ENCODE results near the gene P2RX6.
A peak's percentile ranks its signal among the peaks of the same experiment; 100 is the strongest.
"Not testable (repeated sequence)": the region's sequence is repeated elsewhere in the genome, so short reads cannot be mapped to it uniquely, and the experiment has no call there.

P2RX6 gene

GRCh38 chr22:21030621-21031544, 15.9 kb downstream of the P2RX6 start:
- H3K4me1 ChIP-seq (ENCODE audit: control insufficient read depth, insufficient read depth, low read length), result peaks cover 5% of the 10 kb centered on the region; the same call in 1 of the 2 replicates
- no peak overlapping the region for H3K27ac ChIP-seq (ENCODE audit: low read depth, low read length)
- H3K27me3 ChIP-seq (ENCODE audit: control insufficient read depth, insufficient read depth, low read length), result peaks cover 34% of the 10 kb centered on the region
- H3K36me3 ChIP-seq (ENCODE audit: control insufficient read depth, insufficient read depth, low read length), result no peaks in the 10 kb centered on the region
- no peak overlapping the region for H3K4me3 ChIP-seq (ENCODE audit: low read depth, low read length)
- no peaks in the 10 kb centered on the region for H3K9me3 ChIP-seq (ENCODE audit: control insufficient read depth, insufficient read depth, low read length)
- H3K9ac ChIP-seq (ENCODE audit: low read depth, low read length), result no peak overlapping the region

GRCh38 chr22:21031545-21032036, 16.6 kb downstream of the P2RX6 start:
- Histone ChIP-seq H3K4me3 (ENCODE audit: low read depth, low read length) (peak overlapping the region; percentile 64), H3K36me3 (ENCODE audit: control insufficient read depth, insufficient read depth, low read length) (no peaks in the 10 kb centered on the region), H3K4me1 (ENCODE audit: control insufficient read depth, insufficient read depth, low read length) (peaks cover 5% of the 10 kb centered on the region; the same call in 1 of the 2 replicates), H3K9me3 (ENCODE audit: control insufficient read depth, insufficient read depth, low read length) (no peaks in the 10 kb centered on the region), H3K9ac (ENCODE audit: low read depth, low read length) (no peak overlapping the region), H3K27me3 (ENCODE audit: control insufficient read depth, insufficient read depth, low read length) (peaks cover 34% of the 10 kb centered on the region), H3K27ac (ENCODE audit: low read depth, low read length) (no peak overlapping the region)

DNA sequence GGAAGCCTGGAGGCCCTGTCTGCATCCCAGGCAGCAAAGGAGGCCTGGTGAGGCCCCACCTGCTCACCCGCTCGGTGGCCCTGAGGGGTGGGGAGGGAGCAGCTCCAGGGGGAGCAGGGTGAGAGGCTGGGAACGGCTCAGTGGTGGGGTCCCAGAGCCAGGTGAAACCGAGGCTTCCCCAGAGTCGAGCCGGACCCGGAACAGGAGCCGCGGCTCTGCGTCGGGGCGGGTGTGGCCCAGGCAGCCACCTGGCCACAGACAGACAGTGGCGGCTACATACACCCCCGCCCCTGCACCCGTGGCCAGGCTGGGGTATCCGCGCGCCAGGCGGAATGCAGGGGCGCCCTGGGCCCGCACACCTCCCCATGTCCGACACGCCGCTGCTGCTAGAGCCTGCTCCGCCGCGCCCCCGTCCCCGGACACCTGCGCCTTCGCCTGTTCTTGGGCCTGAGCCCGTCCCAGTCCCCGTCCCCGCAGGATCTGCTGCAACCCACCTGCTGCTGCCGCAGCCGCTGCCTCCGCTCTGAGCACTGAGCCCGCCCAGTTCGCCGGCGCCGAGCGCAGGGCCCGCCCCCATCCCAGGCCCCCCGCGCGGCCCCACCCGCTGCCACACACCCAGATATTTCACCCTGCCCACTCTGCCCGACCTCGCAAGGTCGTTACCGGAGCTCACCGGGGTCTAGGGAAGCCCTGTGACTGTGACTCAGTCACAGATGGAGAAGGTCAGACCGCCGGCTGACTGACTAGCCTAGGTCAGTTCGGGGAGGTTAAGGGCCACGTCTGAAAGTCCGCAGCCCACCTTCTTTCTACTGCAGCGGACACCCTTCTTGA, 17.3 kb downstream of the P2RX6 start, which contains the start of gene SLC7A4:
SLC7A4 (minus strand) TSS at position 525 of the 831 bp plus-strand sequence. CDS start 749 bp downstream, outside the sequence.
- H3K27ac ChIP-seq (ENCODE audit: low read depth, low read length), result no peak within 1 kb of the TSS
- peaks cover 34% of the 10 kb centered on the region for H3K27me3 ChIP-seq (ENCODE audit: control insufficient read depth, insufficient read depth, low read length)
- H3K9me3 ChIP-seq (ENCODE audit: control insufficient read depth, insufficient read depth, low read length), result no peaks in the 10 kb centered on the region
- H3K4me3 ChIP-seq (ENCODE audit: low read depth, low read length), result peak within 1 kb of the TSS; percentile 64
- no peaks in the 10 kb centered on the region for H3K36me3 ChIP-seq (ENCODE audit: control insufficient read depth, insufficient read depth, low read length)
- H3K4me1 ChIP-seq (ENCODE audit: control insufficient read depth, insufficient read depth, low read length), result peaks cover 5% of the 10 kb centered on the region; the same call in 1 of the 2 replicates
- H3K9ac ChIP-seq (ENCODE audit: low read depth, low read length), result no peak within 1 kb of the TSS

GRCh38 chr22:21032868-21033688, 18.1 kb downstream of the P2RX6 start:
- peak overlapping the region; percentile 64 for H3K4me3 ChIP-seq (ENCODE audit: low read depth, low read length)
- no peak overlapping the region for H3K9ac ChIP-seq (ENCODE audit: low read depth, low read length)
- H3K36me3 ChIP-seq (ENCODE audit: control insufficient read depth, insufficient read depth, low read length), result no peaks in the 10 kb centered on the region
- no peaks in the 10 kb centered on the region for H3K9me3 ChIP-seq (ENCODE audit: control insufficient read depth, insufficient read depth, low read length)
- H3K27ac ChIP-seq (ENCODE audit: low read depth, low read length), result no peak overlapping the region
- peaks cover 5% of the 10 kb centered on the region; the same call in 1 of the 2 replicates for H3K4me1 ChIP-seq (ENCODE audit: control insufficient read depth, insufficient read depth, low read length)
- H3K27me3 ChIP-seq (ENCODE audit: control insufficient read depth, insufficient read depth, low read length), result peaks cover 34% of the 10 kb centered on the region

DNA sequence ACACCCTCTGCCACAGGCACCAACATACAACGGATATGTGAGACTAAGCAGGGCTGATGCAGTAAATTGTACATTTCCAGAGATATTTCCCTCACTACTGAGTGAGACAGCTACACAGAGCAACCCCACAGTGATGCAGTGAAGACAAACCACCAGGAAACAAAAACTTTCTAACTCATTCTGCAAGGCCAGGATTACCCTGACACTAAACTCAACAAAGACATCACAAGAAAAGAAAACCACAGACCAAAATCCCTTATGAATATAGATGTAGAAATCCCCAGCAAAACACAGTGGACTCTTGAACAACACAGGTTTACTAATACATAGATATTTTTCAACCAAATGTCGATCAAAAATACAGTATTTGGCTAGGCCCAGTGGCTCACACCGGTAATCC, 18.9 kb downstream of the P2RX6 start:
- Histone ChIP-seq H3K27me3 (ENCODE audit: control insufficient read depth, insufficient read depth, low read length) (peaks cover 34% of the 10 kb centered on the region), H3K9ac (ENCODE audit: low read depth, low read length) (no peak overlapping the region), H3K27ac (ENCODE audit: low read depth, low read length) (no peak overlapping the region), H3K9me3 (ENCODE audit: control insufficient read depth, insufficient read depth, low read length) (no peaks in the 10 kb centered on the region), H3K4me3 (ENCODE audit: low read depth, low read length) (no peak overlapping the region), H3K36me3 (ENCODE audit: control insufficient read depth, insufficient read depth, low read length) (no peaks in the 10 kb centered on the region), H3K4me1 (ENCODE audit: control insufficient read depth, insufficient read depth, low read length) (peaks cover 5% of the 10 kb centered on the region; the same call in 1 of the 2 replicates)

GRCh38 chr22:21034989-21035388, 20.0 kb downstream of the P2RX6 start:
- no peak overlapping the region for H3K4me3 ChIP-seq (ENCODE audit: low read depth, low read length)
- no peak overlapping the region for H3K27ac ChIP-seq (ENCODE audit: low read depth, low read length)
- peaks cover 5% of the 10 kb centered on the region; the same call in 1 of the 2 replicates for H3K4me1 ChIP-seq (ENCODE audit: control insufficient read depth, insufficient read depth, low read length)
- no peak overlapping the region for H3K9ac ChIP-seq (ENCODE audit: low read depth, low read length)
- no peaks in the 10 kb centered on the region for H3K36me3 ChIP-seq (ENCODE audit: control insufficient read depth, insufficient read depth, low read length)
- peaks cover 34% of the 10 kb centered on the region for H3K27me3 ChIP-seq (ENCODE audit: control insufficient read depth, insufficient read depth, low read length)
- no peaks in the 10 kb centered on the region for H3K9me3 ChIP-seq (ENCODE audit: control insufficient read depth, insufficient read depth, low read length)

GRCh38 chr22:21038405-21038804, 23.4 kb downstream of the P2RX6 start:
- H3K27ac ChIP-seq (ENCODE audit: low read depth, low read length), result no peak overlapping the region
- no peak overlapping the region for H3K9ac ChIP-seq (ENCODE audit: low read depth, low read length)
- no peaks in the 10 kb centered on the region for H3K36me3 ChIP-seq (ENCODE audit: control insufficient read depth, insufficient read depth, low read length)
- peaks cover 4% of the 10 kb centered on the region; the same call in 1 of the 2 replicates for H3K27me3 ChIP-seq (ENCODE audit: control insufficient read depth, insufficient read depth, low read length)
- H3K9me3 ChIP-seq (ENCODE audit: control insufficient read depth, insufficient read depth, low read length), result no peaks in the 10 kb centered on the region
- H3K4me3 ChIP-seq (ENCODE audit: low read depth, low read length), result no peak overlapping the region
- no peaks in the 10 kb centered on the region for H3K4me1 ChIP-seq (ENCODE audit: control insufficient read depth, insufficient read depth, low read length)

GRCh38 chr22:21039158-21039557, 24.2 kb downstream of the P2RX6 start:
- H3K4me3 ChIP-seq (ENCODE audit: low read depth, low read length); H3K27me3 ChIP-seq (ENCODE audit: control insufficient read depth, insufficient read depth, low read length); H3K36me3 ChIP-seq (ENCODE audit: control insufficient read depth, insufficient read depth, low read length); H3K9ac ChIP-seq (ENCODE audit: low read depth, low read length); H3K4me1 ChIP-seq (ENCODE audit: control insufficient read depth, insufficient read depth, low read length); H3K9me3 ChIP-seq (ENCODE audit: control insufficient read depth, insufficient read depth, low read length); H3K27ac ChIP-seq (ENCODE audit: low read depth, low read length): not testable (repeated sequence)

GRCh38 chr22:21041937-21042336, 27.0 kb downstream of the P2RX6 start:
- Histone ChIP-seq H3K27me3 (ENCODE audit: control insufficient read depth, insufficient read depth, low read length) (no peaks in the 10 kb centered on the region), H3K4me1 (ENCODE audit: control insufficient read depth, insufficient read depth, low read length) (no peaks in the 10 kb centered on the region), H3K9me3 (ENCODE audit: control insufficient read depth, insufficient read depth, low read length) (no peaks in the 10 kb centered on the region), H3K9ac (ENCODE audit: low read depth, low read length) (no peak overlapping the region), H3K27ac (ENCODE audit: low read depth, low read length) (no peak overlapping the region), H3K4me3 (ENCODE audit: low read depth, low read length) (no peak overlapping the region), H3K36me3 (ENCODE audit: control insufficient read depth, insufficient read depth, low read length) (no peaks in the 10 kb centered on the region)
